ENCODE data around the gene LOX.
"Not testable (repeated sequence)": the region's sequence is repeated elsewhere in the genome, so short reads cannot be mapped to it uniquely, and the experiment has no call there.

LOX gene

GRCh38 chr5:122097391-122097790 lies 19.3 kb upstream of the LOX start:
- DNase-seq = no peak

GRCh38 chr5:122095158-122095557 lies 17.1 kb upstream of the LOX start:
- DNase-seq = no peak

GRCh38 chr5:122094251-122094650 lies 16.2 kb upstream of the LOX start:
- DNase-seq = not testable (repeated sequence)

GRCh38 chr5:122093415-122094180 lies 15.5 kb upstream of the LOX start:
- DNase-seq = no peak

- DNase-seq = no peak
Measured at GRCh38 chr5:122091936-122092600, 14.0 kb upstream of the LOX start.

GRCh38 chr5:122089096-122090013 lies 11.3 kb upstream of the LOX start:
- no peak for DNase-seq

GRCh38 chr5:122085041-122085440 lies 7.0 kb upstream of the LOX start:
- DNase-seq = no peak

GRCh38 chr5:122083535-122083934 lies 5.5 kb upstream of the LOX start:
- no peak for DNase-seq

- no peak for DNase-seq
Measured at GRCh38 chr5:122081541-122081940, 3.5 kb upstream of the LOX start.

GRCh38 chr5:122077366-122078115 lies 518 bp downstream of the LOX start:
- DNase-seq = no peak

GRCh38 chr5:122076669-122077365 lies 1.2 kb downstream of the LOX start:
- DNase-seq = no peak

- no peak for DNase-seq
Measured at GRCh38 chr5:122076050-122076461, 2.0 kb downstream of the LOX start.

- DNase-seq = no peak
Measured at GRCh38 chr5:122073864-122074263, 4.2 kb downstream of the LOX start.

GRCh38 chr5:122073018-122073417 lies 5.0 kb downstream of the LOX start:
- no peak for DNase-seq

- no peak for DNase-seq
Measured at GRCh38 chr5:122067390-122067789, 10.7 kb downstream of the LOX start.

GRCh38 chr5:122064992-122065391 lies 13.1 kb downstream of the LOX start:
- DNase-seq = no peak

GRCh38 chr5:122063836-122064235 lies 14.2 kb downstream of the LOX start:
- no peak for DNase-seq

GRCh38 chr5:122062205-122062604 lies 15.9 kb downstream of the LOX start:
- no peak for DNase-seq

- no peak for DNase-seq
Measured at GRCh38 chr5:122056913-122057312, 21.1 kb downstream of the LOX start.

- no peak for DNase-seq
Measured at GRCh38 chr5:122054266-122054665, 23.8 kb downstream of the LOX start.

- no peak for DNase-seq
Measured at GRCh38 chr5:122053181-122054109, 24.6 kb downstream of the LOX start.
